Progenitor cell of endocrine pancreas (in vitro differentiated cells): ENCODE data around the gene AP5Z1. TPM values are rescaled to one million over a fixed set of nuclear protein-coding genes. Genes with fewer than 3 reads are reported as not detected.

Experiments
- DNase-seq: peaks from one replicate; pipeline ENCODE4 v3.0.0; 2021; ENCODE audit warnings: low spot score; ENCODE audit not compliant: unreplicated experiment
- H3K27ac Mint-ChIP-seq: 2 replicates; pipeline ENCODE4 v1.8.0; 2021; ENCODE audit warnings: mild to moderate bottlenecking, moderate library complexity, mixed read lengths
- H3K27me3 Mint-ChIP-seq: 2 replicates; pipeline ENCODE4 v1.8.0; 2021; ENCODE audit warnings: mixed read lengths
- H3K36me3 Mint-ChIP-seq: 2 replicates; pipeline ENCODE4 v1.8.0; 2022; ENCODE audit warnings: mixed read lengths; ENCODE audit not compliant: insufficient read depth
- H3K4me1 Mint-ChIP-seq: 2 replicates; pipeline ENCODE4 v1.8.0; 2021; ENCODE audit warnings: low read depth, mixed read lengths
- H3K4me3 Mint-ChIP-seq: 2 replicates; pipeline ENCODE4 v1.8.0; 2021; ENCODE audit warnings: low read depth, mild to moderate bottlenecking, moderate library complexity, mixed read lengths
- H3K9me3 Mint-ChIP-seq: 2 replicates; pipeline ENCODE4 v1.8.0; 2021; ENCODE audit warnings: low read depth, mixed read lengths
- CTCF ChIP-seq: fragments of 200-600 bp; sonication (generic); IDR thresholded peaks from one replicate; pipeline ENCODE4 v1.5.0; 2021; ENCODE audit warnings: antibody characterized with exemption, mild to moderate bottlenecking; ENCODE audit not compliant: unreplicated experiment
- total RNA-seq: library from RNA; stranded (reverse); gene quantifications from 2 replicates; pipeline ENCODE4 v1.2.1, GENCODE V29; 2021

AP5Z1 gene
- total RNA-seq, 1 donor from 2014 or later, result 42.8 TPM

- H3K9me3 Mint-ChIP-seq, result no peaks in the 10 kb centered on the region
- no peak for TF ChIP-seq CTCF
- H3K27me3 Mint-ChIP-seq, result no peaks in the 10 kb centered on the region
- H3K4me3 Mint-ChIP-seq, result no peak overlapping the region
- H3K36me3 Mint-ChIP-seq, result peaks cover 19% of the 10 kb centered on the region
- no peaks in the 10 kb centered on the region for H3K4me1 Mint-ChIP-seq
- no peak for DNase-seq
- peak overlapping the region; percentile 45 for H3K27ac Mint-ChIP-seq
Observed at GRCh38 chr7:4763091-4763793, 12.2 kb upstream of the AP5Z1 start.

DNA sequence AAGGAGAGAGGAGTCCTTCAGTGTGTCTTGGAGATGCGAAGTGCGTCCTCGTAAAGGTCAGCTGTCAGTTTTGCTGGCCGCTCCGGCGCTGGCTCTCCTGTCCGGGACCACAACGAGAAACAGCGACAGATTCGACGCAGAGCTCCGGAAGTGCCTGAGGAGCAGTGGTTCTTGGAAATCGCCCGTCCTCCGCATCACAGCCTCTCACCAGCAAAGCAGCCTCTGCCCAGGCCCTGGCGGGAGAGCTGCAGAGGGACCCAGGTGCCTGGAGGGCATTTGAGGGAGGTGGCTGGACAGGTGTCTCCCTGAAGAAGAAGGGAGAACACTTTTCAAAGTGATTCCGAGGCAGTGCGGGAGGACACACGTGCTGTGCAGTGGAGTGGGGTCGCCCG is 11.6 kb upstream of the AP5Z1 start:
- DNase-seq, result no peak
- TF ChIP-seq CTCF, result no peak
- H3K4me3 Mint-ChIP-seq, result no peak overlapping the region
- no peaks in the 10 kb centered on the region for H3K9me3 Mint-ChIP-seq
- peaks cover 17% of the 10 kb centered on the region for H3K36me3 Mint-ChIP-seq
- peak overlapping the region; percentile 45 for H3K27ac Mint-ChIP-seq
- no peaks in the 10 kb centered on the region for H3K4me1 Mint-ChIP-seq
- H3K27me3 Mint-ChIP-seq, result no peaks in the 10 kb centered on the region

GRCh38 chr7:4764402-4765007 is 10.9 kb upstream of the AP5Z1 start:
- H3K27ac Mint-ChIP-seq, result no peak overlapping the region
- TF ChIP-seq CTCF, result no peak
- peaks cover 17% of the 10 kb centered on the region for H3K36me3 Mint-ChIP-seq
- no peaks in the 10 kb centered on the region for H3K4me1 Mint-ChIP-seq
- no peaks in the 10 kb centered on the region for H3K27me3 Mint-ChIP-seq
- H3K4me3 Mint-ChIP-seq, result no peak overlapping the region
- no peak for DNase-seq
- H3K9me3 Mint-ChIP-seq, result no peaks in the 10 kb centered on the region

- Mint-ChIP-seq H3K4me1 (no peaks in the 10 kb centered on the region), H3K9me3 (no peaks in the 10 kb centered on the region), H3K36me3 (peaks cover 12% of the 10 kb centered on the region), H3K27me3 (no peaks in the 10 kb centered on the region), H3K4me3 (no peak overlapping the region), H3K27ac (peak overlapping the region; percentile 45)
- DNase-seq, result no peak
- peak; percentile 17 for TF ChIP-seq CTCF
Observed at GRCh38 chr7:4765776-4766490, 9.5 kb upstream of the AP5Z1 start.

GRCh38 chr7:4766666-4767519 is 8.5 kb upstream of the AP5Z1 start:
- Mint-ChIP-seq H3K9me3 (no peaks in the 10 kb centered on the region), H3K4me3 (no peak overlapping the region), H3K27ac (peak overlapping the region; percentile 73), H3K27me3 (no peaks in the 10 kb centered on the region), H3K4me1 (no peaks in the 10 kb centered on the region), H3K36me3 (peaks cover 8% of the 10 kb centered on the region)
- TF ChIP-seq CTCF, result no peak
- no peak for DNase-seq
